HG03039 (cell line): ENCODE data around the gene FAM163A.
"Not testable (repeated sequence)": the region's sequence is repeated elsewhere in the genome, so short reads cannot be mapped to it uniquely, and the experiment has no call there.

Experiments
- ATAC-seq: cut with Tn5 transposase; IDR thresholded peaks from one replicate; pipeline ENCODE4 v1.9.1; 2021; ENCODE audit warnings: mild to moderate bottlenecking, moderate library complexity; ENCODE audit not compliant: unreplicated experiment

Gene FAM163A

GRCh38 chr1:179786815-179787685 is 44.0 kb downstream of the FAM163A start:
- no peak for ATAC-seq

GRCh38 chr1:179788259-179788658 is 45.2 kb downstream of the FAM163A start:
- no peak for ATAC-seq

- ATAC-seq = no peak
Measured at GRCh38 chr1:179793281-179793680, 50.2 kb downstream of the FAM163A start.

GRCh38 chr1:179794146-179794545 is 51.1 kb downstream of the FAM163A start:
- no peak for ATAC-seq

GRCh38 chr1:179794669-179795068 is 51.6 kb downstream of the FAM163A start:
- no peak for ATAC-seq

GRCh38 chr1:179798213-179798863 is 55.2 kb downstream of the FAM163A start:
- no peak for ATAC-seq

- ATAC-seq = no peak
Measured at GRCh38 chr1:179798864-179799516, 55.9 kb downstream of the FAM163A start.

- no peak for ATAC-seq
Measured at GRCh38 chr1:179800481-179800880, 57.4 kb downstream of the FAM163A start.

- ATAC-seq = no peak
Measured at GRCh38 chr1:179803104-179803503, 60.0 kb downstream of the FAM163A start.

- no peak for ATAC-seq
Measured at GRCh38 chr1:179803918-179804317, 60.8 kb downstream of the FAM163A start.

GRCh38 chr1:179804417-179804816 is 61.3 kb downstream of the FAM163A start:
- not testable (repeated sequence) for ATAC-seq

GRCh38 chr1:179805291-179806195 is 62.5 kb downstream of the FAM163A start:
- ATAC-seq = no peak

- no peak for ATAC-seq
Measured at GRCh38 chr1:179806333-179806732, 63.2 kb downstream of the FAM163A start.

GRCh38 chr1:179807291-179807690 is 64.2 kb downstream of the FAM163A start:
- no peak for ATAC-seq

- no peak for ATAC-seq
Measured at GRCh38 chr1:179807691-179808485, 64.8 kb downstream of the FAM163A start.

GRCh38 chr1:179808503-179808902 is 65.4 kb downstream of the FAM163A start:
- no peak for ATAC-seq

- ATAC-seq = peak; percentile 64
Measured at GRCh38 chr1:179809506-179810366, 66.6 kb downstream of the FAM163A start.

- no peak for ATAC-seq
Measured at GRCh38 chr1:179810367-179810715, 67.2 kb downstream of the FAM163A start.
